ENCODE data around the gene PCBP1.
"Not testable (repeated sequence)": the region's sequence is repeated elsewhere in the genome, so short reads cannot be mapped to it uniquely, and the experiment has no call there.

PCBP1 gene

DNA sequence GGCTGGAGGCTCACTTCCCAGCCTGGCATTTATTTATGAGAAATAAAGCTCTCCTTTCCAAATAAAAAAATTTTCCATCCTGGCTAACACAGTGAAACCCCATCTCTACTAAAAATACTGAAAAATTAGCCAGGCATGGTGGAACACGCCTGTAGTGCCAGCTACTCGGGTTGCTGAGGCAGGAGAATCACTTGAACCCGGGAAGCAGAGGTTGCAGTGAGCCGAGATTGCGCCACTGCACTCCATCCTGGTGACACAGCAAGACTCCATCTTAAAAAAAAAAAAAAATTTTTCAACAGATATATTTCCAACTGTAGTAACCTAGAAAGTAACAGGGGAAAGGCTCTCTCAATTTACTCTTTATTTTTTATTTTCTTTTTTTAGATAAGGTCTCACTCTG lies 6.1 kb upstream of the PCBP1 start:
- no peak for DNase-seq (ENCODE audit: low spot score)

DNA sequence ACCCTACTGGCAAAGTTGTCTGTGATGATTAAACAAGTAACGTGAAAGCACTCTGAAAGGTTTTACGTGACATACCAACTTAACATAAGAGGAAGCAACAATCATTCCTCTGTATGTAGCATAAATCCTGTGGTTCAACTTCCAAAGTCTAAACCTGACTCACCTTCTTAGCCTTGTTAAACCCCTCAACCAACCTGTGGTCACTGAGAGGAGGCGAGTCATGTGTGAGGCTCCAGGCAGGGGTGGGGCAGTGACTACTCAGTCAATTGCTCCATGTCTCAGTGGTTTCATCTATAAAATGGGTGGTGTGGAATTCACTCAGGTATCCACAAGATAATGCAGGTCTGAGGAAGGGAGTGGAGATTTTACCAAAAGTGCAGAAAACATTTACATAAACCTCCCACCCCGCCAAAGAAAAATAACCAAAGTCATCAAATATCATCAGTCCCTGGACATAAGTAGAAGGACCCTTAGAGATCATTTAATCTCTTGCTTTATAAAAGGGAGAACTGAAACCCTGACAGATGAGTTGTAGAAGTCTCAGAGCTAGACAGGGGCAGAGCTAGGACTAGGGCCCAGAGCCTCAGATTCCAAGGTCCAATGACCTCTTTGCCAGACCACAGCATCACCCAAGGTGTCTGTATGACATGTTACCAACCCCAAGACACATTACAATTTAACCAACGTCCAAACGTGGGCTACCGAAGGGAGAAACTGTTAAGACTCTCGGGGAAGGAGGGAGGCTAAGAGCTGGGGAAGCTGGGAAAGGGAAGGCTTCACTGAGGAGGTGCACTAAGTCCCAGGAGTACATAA lies 3.7 kb upstream of the PCBP1 start:
- no peak for DNase-seq (ENCODE audit: low spot score)

DNA sequence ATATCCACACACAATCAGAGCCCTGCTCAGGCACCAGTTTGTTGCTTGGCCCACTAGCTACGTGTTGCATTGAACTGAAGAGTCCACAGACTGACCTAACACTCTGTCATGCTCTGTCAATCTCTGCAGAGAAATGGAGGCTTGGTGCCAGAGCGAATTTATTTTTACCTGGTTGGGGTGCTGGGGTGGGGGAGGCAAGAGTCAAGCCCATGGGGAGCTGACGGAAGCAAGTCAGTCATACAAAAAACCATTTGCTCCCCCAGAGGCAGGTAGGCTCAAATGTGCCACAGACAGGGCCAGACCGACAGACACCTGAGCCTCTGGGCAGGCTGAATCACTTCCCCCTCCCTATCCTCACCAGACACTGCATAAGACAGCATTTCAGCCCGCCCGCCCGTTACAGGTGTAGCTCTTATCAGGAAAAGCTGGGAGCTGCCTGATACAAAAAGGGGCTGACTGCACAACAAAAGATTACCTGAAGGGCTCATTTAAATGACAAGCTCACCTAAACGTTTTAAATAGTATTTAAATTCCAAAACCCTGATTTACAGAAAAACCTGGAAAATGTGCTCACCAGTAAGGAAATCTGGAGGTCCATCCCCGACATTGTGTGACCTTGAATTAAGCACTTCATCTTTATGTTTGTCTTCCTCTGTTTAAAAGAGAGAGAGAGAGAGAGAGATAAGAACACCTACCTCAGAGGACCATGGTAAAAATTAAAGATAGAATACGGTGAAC lies 2.1 kb upstream of the PCBP1 start:
- no peak for DNase-seq (ENCODE audit: low spot score)

DNA sequence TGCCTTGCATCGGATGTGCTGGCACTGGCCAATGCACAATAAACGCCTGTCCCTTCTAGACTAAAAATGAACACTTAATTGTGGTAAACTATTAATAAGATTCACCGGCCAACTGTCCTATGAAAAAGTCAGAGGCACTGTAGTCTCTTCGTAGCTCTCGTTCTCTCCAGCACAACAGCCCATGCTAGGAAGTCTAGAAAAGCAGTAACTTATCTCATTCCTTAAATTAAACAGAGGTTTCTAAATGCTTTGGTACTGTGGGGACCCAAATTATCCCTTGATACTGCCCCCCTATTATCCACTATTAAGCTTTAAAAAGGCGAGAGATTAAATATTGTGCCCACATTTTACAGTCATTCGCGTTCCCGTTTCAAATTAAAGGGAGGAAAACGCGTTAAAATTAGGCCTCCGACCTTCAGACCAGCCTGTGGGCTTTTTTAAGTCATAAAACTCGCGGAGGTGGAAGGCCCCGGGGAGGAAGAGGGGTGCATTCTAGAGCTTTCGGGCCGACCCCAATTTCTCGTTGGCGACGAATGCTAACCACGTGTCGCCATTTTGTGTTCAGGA lies 1.5 kb upstream of the PCBP1 start:
- no peak for DNase-seq (ENCODE audit: low spot score)

DNA sequence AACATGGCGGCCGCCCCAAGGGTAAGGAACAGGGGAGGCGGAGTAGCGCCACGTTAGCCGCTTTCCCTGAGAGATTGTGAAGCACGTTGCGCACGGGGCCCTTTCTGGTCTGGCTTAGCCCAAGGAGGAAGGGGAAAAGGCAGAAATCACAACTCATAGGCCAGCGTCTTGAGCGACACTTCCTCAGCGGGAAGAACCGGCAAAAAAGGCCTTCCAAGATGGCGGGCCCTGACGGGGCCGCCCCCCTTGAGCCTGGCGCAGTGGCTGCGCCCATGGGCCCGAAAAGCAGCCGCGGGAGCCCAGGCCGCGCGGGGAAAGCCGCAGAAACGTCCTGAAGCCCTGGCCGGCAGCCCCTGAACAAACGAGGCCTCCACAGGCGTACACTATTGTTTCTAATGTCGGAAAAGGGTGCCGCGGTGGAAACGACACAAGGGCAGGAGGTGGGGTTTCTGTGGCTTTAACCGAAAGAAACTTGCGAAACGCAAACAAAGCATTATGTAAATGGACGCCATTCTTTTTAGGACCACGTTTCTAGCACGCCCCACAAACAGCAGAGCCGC lies 919 bp upstream of the PCBP1 start:
- peak; percentile 74 for DNase-seq (ENCODE audit: low spot score)

DNA sequence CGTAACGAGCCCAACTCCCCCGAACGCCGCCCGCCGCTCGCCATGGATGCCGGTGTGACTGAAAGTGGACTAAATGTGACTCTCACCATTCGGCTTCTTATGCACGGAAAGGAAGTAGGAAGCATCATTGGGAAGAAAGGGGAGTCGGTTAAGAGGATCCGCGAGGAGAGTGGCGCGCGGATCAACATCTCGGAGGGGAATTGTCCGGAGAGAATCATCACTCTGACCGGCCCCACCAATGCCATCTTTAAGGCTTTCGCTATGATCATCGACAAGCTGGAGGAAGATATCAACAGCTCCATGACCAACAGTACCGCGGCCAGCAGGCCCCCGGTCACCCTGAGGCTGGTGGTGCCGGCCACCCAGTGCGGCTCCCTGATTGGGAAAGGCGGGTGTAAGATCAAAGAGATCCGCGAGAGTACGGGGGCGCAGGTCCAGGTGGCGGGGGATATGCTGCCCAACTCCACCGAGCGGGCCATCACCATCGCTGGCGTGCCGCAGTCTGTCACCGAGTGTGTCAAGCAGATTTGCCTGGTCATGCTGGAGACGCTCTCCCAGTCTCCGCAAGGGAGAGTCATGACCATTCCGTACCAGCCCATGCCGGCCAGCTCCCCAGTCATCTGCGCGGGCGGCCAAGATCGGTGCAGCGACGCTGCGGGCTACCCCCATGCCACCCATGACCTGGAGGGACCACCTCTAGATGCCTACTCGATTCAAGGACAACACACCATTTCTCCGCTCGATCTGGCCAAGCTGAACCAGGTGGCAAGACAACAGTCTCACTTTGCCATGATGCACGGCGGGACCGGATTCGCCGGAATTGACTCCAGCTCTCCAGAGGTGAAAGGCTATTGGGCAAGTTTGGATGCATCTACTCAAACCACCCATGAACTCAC lies 673 bp downstream of the PCBP1 start:
- DNase-seq (ENCODE audit: low spot score), result peak; percentile 47

DNA sequence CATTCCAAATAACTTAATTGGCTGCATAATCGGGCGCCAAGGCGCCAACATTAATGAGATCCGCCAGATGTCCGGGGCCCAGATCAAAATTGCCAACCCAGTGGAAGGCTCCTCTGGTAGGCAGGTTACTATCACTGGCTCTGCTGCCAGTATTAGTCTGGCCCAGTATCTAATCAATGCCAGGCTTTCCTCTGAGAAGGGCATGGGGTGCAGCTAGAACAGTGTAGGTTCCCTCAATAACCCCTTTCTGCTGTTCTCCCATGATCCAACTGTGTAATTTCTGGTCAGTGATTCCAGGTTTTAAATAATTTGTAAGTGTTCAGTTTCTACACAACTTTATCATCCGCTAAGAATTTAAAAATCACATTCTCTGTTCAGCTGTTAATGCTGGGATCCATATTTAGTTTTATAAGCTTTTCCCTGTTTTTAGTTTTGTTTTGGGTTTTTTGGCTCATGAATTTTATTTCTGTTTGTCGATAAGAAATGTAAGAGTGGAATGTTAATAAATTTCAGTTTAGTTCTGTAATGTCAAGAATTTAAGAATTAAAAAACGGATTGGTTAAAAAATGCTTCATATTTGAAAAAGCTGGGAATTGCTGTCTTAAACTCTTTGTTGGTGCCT lies 1.4 kb downstream of the PCBP1 start:
- peak; percentile 47 for DNase-seq (ENCODE audit: low spot score)

DNA sequence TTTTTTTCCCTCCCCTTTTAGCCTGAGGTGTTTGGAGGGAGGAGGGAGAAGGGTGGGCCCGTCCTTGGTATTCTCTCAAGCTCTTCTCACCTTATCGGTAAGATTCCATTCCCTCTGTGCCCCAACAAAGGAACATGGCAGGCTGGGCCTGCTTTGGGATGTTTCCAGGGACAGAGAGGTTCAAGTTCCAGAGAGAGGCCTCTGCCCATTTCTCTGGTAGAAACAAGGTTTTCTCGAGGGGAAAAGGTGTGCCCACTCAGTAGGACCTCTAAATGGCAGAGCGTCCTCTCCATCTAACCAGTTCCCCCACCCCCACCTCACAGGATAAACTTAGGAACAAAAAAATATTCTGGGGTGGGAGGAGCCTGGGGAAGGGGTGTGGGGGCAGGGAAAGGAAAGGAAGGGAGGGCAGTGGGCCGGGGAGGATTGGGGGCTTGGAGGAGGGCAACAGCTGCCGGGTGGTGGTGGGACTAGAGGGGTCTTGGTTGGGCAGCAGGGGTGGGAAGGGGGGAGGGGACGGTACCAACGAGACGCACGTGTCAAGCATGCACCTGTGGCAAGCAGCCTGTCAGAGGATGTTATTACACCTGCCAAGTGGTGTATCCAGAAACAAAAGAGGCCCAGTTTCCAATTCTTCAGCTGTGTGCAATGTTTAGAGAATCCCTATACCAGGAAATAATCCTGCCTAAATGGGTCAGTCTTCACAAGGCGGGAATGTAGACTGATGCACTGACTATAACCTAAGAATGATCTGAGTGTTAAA lies 2.1 kb downstream of the PCBP1 start:
- no peak for DNase-seq (ENCODE audit: low spot score)

DNA sequence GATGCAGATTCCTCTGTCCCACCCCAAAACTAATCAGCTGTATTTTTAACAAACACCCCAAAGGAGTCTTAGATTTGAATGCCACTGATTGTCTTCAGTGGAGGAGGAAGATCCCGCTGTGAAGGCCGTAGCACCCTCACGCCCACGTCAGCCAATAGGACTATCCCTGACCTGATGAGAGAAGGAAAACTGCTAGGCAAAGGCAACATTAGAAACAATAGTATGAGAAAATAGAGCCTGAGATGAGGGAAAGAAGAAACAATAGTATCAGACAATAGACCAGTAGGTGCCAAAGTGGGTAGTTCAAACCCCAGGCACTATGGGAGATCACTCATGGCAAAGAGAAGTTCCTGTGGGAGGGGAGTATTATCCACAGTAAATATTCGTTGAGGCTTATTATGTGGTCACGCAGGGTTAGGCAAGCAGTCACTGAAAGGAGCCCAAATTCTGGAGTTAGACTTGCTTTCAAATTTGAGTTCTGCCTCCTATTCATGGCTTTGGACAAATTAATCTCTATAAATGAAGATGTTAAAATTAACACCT lies 2.8 kb downstream of the PCBP1 start:
- DNase-seq (ENCODE audit: low spot score), result no peak

DNA sequence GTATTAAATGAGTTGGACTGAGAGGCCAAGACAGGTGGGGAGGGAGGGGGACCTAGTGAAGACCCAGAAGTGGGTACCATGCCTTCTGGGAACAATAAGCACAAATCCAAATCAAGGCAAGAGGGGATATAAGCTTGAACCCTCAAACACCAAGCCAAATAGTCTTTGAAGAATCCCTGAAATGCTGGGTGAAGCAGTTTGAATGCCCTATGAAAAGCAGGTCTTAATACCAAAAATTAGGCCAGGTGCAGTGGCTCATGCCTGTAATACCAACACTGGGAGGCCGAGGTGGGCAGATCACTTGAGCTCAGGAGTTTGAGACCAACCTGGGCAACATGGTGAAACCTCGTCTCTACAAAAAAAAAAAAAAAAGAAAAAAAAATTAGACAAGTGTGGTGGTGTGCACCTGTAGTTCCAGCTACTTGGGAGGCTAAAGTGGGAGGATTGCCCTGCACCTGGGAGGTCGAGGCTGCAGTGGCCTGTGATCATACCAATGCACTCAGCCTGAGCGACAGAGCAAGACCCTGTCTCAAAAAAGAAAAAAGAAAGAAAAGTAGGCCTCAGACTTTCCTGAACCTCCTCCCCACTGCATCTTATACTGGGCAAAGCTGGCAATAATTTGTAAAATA lies 3.5 kb downstream of the PCBP1 start:
- DNase-seq (ENCODE audit: low spot score), result no peak

DNA sequence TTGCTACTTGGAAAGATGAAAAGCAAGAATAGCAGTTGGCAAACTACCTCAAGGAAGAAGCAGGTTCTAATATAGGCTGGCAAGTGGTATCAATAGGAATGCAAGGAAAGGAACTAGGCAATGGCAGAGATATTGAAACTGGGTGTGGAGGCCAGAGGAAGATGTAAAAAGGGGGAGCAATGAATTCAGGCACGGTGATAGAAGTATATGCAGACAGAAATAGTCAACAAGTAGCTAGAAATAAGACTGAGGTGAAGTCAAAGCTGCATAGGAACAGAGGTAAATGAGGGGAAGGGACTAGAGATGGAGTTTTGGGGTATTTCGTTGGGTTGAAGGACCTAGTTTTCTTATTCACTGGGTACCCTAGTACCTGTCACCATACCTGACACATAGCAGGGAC lies 4.1 kb downstream of the PCBP1 start:
- no peak for DNase-seq (ENCODE audit: low spot score)

DNA sequence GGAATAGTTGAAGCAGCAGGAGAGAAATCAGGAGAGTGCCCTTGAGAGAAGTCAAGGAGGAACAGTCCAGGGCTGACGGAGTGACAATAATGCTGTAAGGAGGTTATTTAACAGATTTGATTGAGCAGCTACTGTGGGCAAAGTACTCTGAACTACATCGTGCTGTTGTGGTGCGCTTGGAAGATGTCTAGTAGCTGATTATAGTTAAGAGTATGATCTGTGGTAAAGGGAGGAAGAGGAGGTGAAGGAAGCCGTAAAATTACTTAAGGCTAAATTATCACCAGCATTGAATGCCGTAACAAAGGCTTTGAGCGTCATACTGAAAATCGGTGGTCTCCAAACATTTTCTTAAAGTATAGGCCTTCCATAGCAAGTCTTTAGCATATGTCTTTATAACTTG lies 4.5 kb downstream of the PCBP1 start:
- DNase-seq (ENCODE audit: low spot score), result no peak

DNA sequence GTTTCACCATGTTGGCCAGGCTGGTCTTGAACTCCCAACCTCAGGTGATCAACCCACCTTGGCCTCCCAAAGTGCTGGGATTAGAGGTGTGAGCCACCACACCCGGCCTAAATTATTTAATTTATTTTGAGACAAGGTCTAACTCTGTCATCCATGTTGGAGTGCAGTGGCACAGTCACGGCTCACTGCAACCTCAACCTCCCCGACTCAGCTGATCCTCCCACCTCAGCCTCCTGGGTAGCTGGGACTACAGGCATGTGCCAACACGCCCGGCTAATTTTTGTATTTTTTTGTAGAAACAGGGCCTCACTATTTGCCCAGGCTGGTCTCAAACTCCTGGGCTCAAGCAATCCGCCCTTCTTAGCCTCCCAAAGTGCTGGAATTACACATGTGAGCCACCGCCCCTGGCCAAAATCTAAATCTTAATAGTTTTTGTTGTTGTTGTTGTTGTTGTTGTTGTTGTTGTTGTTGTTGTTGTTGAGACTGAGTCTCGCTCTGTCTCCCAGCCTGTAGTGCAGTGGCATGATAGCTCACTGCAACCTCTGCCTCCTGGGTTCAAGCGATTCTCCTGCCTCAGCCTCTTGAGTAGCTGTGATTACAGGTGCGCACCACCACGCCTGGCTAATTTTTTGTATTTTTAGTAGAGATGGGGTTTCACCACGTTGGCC lies 5.4 kb downstream of the PCBP1 start:
- DNase-seq (ENCODE audit: low spot score), result not testable (repeated sequence)

DNA sequence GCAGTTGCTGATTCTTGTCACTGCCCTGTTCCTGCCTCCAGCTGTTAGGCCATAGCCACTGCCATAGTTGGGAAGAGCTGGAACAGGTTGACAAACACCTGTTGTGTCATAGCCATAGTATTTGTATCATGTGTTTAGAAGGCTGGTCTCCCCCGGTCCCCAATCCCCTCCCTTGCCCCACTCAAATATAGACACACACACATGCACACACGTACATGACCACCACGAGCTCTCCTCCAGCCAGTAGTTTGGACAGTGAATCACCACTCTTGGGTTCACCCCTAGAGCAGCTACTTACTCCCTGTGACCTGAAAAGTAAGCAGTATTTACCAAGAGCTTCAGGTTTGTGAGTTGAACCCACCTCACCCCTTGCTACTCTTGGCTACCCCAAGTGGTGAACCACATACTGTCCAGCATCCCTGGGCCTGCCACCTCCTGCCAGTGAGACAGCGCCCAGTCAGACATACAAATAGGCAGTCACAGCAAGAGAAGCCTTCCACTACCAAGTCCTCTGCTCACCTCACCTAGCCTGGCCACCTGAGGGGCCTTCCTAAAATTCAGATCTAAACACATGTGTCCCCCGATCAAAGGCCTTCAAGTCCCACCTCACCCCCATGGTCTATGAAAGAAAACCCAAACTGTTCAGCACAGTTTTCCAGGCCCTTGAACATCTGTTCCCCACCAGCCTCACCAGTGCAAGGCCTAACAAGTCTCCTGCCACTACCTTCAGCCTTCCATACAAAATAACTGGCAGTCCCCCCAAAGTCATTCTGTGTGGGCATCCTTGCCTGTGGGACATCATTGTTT lies 7.1 kb downstream of the PCBP1 start:
- DNase-seq (ENCODE audit: low spot score), result no peak

DNA sequence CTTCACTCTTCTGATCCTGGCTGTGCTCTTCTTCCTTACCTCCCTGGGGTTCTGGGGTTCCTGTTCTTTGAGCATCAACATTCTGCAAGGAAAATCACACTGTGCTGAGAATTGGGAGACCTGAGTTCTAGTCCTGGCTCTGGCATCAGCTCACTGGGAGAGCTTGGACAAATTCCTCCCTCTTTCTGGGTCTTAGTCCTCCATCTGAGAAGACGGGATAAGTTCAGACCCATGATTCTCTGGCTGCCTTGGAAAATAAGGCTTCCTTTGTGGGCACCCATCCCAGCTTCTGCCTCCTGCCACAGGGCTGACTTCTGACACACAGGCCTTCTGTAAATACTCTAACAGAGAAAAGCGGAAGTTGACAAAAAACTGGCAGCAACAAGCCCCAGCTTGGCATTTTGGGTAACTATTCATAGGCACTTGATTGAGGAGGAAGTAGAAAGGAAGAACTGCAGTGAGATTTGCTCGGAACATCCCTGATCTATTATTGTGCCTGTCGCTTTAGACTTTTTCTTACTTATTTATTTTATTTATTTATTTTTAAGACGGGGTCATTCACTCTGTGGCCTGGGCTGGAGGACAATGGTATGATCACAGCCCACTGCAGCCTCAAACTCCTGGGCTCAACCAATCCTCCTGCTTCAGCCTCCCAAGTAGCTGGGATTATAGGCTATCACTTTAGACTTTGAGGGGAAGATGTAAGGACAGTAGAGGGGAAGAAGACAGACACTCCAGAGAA lies 7.9 kb downstream of the PCBP1 start:
- DNase-seq (ENCODE audit: low spot score), result no peak

DNA sequence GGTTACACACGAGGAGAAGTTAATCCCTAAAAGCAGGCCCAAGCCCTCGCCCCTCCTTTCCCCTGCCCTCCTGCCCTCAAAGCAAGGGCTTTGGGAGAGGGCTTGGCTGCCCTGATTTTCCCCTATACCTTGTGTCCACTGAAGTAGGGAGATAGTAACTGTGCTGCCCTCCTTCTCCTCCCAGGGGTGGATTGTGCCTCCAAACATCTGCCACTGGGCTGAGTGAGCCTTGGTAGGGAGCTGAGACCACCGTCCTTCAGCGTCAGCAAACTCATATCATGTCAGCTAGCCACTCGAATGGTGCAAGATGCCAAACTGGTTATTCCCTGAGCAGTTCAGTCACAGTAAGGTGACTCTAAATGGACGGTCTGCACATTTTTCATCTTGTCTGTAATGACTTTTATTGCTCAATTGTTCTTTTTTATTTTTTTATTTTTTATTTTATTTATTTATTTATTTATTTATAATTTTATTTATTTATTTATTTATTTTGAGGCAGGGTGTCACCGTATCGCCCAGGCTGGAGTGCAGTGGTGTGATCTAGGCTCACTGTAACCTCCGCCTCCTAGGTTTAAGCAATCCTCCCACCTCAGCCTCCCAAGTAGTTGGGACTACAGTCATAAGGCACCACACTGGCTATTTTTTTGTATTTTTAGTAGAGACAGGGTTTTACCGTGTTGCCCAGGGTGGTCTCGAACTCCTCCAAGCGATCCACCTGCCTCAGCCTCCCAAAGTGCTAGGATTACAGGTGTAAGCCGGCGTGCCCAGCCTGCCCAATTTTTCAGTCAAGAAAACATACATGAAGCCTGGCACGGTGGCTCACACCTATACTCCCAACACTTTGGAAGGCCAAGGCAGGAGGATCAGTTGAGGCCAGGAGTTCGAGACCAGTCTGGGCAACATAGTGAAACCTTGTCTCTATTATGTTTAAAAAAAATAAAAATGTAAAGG lies 8.7 kb downstream of the PCBP1 start:
- DNase-seq (ENCODE audit: low spot score), result no peak

DNA sequence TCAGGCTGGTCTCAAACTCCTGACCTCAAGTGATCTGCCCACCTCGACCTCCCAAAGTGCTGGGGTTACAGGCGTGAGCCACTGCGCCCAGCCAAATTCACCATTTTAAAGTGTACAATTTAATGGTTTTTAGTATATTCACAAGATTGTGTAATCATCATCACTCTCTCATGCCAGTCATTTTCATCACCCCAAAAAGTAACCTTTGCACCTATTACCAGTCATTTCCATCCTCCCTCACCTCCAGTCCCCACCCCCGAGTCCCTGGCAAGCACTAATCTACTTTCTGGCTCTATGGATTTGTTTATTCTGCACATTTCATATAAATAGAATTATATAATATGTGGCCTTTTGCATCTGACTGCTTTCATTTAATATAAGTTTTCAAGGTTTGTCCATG lies 10.8 kb downstream of the PCBP1 start:
- DNase-seq (ENCODE audit: low spot score), result no peak

Data from D341Med (cell line).